Stimulated activated naive CD8-positive, alpha-beta T cell treated with anti-CD3 and anti-CD28 coated beads, Interleukin-15, Interleukin-2, amounts not matched to agents 100 U/mL and 50 U/mL, for 24 hours (primary cell): Measurements from ENCODE around the gene TMC1.

Source experiments
- ATAC-seq: fragments of 150-1000 bp; cut with Tn5 transposase; one replicate; pipeline ENCODE4 v1.10.0; 2021
- DNase-seq: peaks from one replicate; pipeline ENCODE4 v3.0.0; 2021

The TMC1 gene

DNA sequence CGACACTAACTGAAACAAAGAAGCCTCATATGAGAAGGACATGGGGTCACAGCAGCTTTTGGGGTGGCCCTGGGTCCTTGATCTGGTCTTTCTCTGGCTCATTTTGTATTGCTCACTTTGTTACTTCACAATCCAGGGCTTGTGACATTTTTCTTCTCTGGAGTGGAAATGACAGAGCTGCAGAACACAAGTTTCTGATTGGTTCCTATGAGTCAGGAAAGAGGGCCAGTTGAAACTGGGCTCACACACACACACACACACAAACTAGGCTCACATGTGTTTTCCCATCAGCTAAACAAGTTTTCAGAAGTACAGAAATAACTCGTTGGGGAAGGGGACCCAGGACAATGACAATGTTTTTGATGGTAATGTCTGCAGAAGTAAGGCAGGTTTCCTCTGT, 54.3 kb downstream of the TMC1 start:
- ATAC-seq = no peak

DNA sequence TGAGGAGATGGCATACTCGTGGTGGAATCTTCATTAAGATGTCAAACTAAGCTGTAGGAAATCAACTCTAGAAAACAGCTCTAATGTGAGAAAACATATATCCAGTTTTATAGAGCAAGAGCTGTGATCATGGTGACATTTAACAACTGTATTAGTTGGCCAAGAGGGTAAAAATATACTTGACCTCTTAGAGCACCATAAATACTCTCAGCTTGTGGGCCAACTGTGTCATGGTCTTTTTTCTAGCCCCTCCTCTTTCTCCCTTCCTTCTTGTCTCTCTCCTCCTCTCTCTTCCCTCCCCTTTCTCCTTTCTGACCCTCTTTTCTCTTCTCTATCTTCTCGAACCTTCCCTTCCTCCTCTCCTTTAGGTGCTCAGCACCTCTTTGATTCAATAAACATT, 54.7 kb downstream of the TMC1 start:
- DNase-seq (no peak), ATAC-seq (no peak)

More for the DNA sequence above, 54.3 kb downstream of the TMC1 start:
- DNase-seq = no peak

DNA sequence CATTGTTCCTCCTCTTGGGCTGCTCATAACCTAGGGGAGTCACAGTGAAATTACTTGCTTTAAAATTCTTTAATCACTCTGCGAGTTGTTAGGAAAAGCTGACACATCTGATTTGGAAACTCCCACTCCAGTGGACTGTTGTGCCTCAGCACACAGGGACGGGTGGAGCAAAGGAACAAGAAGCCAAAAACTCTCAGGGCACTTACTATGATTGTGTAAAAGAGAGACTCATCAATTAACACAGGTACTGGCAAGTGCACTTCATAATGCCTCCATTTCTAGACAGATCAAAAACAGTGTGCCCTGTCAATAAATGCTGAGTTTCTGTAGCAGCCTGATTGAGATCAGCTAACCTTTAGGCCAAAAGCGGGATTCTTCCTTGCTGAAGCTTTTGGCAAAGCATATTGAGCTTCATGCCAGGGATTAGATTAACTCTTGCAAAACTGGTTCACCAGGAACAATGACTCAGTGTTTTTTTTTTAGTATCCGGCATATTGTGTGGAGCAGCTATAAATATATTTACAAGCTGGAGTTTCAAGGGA, 55.9 kb downstream of the TMC1 start:
- ATAC-seq (no peak), DNase-seq (no peak)

DNA sequence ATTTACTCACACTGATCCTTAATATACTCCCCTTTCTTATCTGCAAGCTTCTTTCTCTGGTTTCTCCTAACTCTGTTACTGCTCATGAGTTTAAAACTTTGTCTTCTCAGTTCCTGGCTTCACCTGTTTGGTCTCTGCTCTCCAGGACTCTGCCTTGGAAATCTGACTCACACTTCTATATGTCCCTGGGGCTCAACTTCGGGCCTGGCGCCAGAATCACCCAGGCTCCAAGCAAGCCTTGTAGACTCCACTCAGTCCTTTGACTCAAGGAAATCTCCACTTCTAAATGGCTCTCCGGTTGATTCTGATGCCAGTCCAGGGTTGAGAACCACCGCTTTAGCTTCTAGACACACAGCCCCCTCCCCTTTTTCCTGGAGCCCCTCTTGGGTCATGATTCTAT, 57.8 kb downstream of the TMC1 start:
- no peak for ATAC-seq
- DNase-seq = no peak

DNA sequence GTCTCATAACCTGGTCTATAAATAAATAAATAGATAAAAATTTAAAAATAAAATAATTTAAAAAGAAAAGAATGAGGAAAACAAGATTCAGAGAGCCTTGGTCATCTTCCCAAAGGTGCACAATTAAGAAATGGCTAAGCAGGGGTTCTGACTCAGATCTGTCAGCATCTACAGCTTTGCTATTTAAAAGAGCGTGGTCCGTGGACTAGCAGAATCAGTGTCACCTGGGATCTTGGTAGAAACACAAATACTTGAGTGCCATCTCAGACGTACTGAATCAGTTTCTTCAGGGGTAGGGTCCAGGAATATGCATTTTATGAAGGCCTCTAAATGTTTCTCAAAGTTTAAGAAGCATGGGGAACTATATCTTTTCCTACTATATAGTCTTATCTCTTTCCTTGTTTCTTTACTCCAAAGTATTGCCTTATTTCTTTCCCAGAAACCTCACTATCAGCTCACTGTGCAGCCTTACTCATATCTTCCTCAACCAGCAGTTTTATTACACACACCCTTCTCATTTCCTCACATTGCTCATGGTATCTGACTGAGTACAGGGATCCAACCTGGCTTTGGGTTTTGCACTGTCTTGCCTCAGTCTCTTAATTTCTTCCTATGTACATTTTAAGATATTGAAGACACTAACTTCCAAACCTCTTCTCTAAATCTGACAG, 58.6 kb downstream of the TMC1 start:
- DNase-seq (no peak), ATAC-seq (peak; percentile 50)

DNA sequence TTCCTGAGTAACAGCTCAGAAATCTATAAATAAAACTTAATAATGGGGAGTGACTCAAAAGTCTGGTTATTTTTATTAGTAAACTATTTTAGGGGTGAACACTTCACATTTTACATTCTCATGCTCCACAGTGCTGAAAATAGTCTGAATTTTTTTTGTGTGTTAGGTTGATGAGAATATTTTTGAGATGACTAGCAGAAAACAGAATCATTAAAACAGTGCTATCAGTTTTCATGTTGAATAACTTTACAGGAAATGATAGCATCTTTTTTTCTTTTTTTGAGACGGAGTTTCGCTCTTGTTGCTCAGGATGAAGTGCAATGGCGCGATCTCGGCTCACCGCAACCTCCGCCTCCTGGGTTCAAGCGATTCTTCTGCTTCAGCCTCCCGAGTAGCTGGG, 60.3 kb downstream of the TMC1 start:
- ATAC-seq (no peak), DNase-seq (no peak)

DNA sequence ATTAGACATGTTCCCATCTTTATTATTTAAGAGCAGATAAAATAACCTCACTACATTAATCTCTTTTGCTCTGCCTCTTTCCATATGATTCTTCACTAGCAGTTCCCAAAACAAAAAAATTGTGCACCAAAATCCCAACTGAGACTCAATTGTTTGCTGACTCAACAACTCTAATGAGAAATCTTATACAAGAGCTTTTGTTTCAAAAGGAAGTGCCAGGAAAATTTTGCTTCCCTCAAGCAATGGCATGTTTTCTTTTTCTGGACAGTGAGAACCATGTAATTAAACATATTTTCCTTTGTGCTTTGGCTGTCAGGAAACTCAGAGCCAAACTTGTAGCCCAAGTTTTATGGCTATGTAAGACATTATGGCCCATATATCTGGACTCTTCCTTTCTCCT, 62.0 kb downstream of the TMC1 start:
- no peak for ATAC-seq

DNA sequence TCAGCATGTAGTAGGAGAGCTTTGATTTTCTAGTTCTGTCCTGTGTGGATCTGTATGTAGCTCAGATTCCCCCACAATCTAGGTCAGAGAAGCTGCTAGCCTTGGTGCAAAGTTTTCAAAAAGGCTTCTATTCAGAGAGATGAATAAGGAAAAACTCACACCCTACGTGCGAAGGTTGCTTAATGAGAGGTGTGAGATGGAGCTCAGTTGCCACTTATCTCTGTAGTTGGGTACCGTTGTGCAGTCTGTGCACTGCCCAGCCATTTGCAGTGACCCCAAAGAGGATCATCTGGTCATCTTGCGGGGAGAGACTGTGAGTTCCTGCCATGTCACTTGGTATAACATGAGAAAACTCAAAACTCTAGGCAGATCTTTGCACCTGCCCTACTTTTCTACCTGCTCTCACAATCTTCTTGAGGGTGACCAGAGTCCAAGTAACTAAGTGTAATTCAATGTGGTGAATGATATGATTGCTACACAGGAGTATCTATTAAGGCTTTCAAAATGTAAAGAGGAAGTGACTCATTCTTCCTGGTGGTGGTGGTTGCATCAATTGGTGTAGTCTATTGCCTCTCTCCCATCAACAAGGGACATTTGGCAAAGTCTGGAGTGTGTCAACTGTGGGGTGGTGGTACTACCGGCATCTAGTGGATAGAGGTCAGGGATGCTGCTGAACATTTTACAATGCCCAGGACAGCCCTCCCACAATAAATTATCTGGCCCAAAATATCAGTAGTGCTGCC, 65.2 kb downstream of the TMC1 start:
- peak; percentile 81 for ATAC-seq
- no peak for DNase-seq

More for the DNA sequence above, 62.0 kb downstream of the TMC1 start:
- DNase-seq = no peak

DNA sequence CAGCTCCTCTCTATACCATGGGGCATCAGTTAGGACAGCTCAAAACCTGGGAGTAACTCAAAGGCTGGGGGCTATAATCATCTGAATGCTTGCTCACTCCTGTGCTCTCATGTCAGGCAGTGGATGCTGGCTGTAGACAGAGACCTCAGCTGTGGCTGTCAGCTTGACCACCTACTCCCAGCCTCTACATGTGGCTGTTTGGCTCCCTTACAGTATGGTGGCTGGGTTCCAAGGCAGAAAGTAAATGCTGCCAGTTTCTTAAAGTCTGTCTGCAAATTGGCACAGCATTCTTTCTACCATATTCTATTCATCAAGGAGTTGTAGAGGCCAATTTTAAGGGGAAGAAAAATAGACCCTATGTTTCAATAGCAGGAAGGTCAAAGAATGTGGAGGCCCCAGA, 66.9 kb downstream of the TMC1 start:
- no peak for ATAC-seq
- no peak for DNase-seq

DNA sequence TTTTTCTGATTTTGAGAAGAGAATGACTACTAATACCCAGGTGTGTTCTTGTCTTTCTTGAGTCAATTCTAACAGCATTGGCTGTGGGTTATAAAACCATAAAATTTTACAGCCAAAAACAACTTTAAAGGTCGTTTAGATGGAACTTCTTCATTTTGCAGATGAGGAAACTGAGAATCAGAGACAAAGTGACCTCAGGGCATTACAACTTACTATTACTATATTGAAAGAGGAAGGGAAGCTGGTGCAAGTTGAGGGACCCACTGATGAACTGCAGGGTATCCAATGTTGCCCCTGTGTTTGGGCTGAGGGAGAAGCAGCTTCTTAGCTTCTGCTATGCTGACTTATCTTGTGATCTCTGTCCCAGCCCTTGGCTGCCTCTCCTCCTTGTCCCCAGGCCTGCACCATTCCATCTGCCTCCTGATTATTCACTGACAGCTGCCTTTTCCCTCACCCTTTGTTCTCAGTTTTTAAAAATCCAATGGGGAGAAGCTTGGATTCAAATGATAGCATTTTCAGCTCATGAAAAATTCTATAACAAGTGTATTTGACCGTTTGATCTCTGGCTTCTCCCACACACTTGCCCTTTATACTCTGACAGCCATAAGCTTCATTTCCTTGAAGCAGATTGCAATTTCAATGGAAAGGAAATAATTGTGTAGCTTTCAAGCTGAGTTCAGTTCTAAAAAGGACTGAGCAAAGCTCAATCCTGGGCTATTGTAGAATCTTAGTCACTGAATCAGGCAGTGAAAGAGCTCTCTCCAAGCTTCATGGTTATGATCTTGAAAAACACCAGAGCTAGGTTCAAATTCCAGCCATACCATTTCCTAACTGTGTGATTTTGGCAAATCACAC, 68.5 kb downstream of the TMC1 start:
- DNase-seq (no peak), ATAC-seq (peak; percentile 24)

DNA sequence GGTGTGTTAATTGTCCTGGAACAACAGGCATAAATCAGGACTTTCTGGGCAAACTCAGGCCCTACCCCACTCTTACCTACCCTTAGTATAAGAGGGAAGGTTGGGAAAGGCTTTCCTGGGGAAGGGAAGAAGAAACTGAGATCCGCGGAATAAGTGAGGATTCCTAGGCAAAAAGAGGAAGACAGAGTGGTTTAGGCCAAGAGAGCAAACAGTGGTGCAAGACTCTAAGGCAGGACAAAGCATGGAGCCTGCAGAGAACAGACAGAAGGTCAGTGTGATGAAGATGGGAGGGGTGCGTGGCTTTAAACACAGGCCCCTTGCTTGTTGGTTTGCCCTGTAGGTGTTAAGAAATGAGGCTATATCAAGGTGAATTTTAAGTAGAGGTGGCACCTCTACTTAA, 69.4 kb downstream of the TMC1 start:
- ATAC-seq (no peak), DNase-seq (no peak)

DNA sequence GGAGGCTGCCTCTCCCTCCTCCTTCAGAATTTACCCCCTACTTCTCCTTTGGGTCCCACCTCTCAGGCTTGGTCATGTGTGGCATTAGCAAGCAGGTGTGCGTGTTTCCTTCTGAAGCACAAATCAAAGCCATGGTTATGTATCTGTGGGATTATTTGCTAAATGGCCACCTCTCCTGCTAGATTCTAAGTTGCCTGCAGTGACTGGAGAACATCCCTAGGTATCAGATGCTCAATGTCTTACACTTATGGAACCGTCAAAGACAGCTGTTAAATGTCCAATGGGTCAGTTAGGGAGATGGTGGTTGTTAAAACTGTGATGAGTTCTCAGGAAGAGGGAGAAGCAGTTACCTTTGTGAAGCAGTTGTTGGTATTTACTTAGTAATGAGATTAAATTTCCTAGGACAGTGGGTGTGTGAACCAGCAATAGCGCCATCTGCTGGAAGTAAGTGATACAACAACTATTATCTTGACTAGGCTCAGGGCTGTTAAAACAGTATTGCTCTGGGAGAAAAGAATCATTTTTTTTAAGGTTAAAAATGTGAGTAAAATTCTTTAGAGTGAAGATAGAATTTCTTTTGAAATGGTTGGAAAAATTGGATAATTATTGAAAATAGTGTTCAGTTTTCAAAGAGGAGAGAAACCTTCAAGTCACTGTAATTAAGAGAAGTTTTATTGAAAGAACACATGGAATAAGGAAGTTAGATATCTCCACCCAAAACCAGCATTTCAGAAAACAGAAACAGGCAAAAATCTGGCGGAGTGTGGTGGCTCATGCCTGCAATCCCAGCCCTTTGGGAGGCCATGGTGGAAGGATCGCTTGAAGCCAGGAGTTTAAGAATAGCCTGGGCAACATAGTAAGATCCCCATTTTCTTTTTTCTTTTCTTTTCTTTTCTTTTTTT, 71.3 kb downstream of the TMC1 start:
- ATAC-seq = no peak
- DNase-seq = peak; percentile 17

DNA sequence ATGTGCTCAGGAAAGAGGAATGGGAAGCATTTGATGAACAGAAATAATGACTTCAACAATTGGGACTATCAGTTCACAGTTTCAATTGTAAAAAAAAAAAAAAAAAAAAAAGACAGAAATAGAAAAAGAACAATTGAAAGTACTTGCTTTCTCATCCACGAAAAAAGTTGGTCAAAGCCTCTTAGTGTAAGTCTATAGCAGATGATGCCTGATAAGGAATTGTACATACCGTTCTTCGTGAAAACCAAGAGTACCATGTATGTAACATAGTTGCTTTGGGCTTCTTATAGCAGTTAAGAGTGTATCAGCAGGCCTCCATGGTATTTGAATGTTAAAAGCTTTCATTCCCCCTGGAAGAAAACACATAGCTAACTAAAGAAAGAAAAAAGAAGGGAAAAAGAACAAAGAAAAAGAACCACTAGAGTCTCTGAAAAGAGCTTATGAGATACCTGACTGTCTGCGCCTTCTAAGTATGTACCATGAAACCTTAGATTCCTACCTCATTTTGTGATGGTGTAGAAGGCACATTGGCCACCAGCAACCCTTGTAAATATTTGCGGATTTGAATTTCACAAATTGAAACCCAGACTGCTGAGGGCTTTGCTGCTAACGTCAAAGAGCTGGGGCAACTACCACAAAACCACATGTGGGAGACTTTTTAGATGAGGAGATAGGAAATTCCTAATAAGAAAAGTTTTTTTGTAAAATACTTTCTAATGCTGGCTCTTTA, 75.2 kb downstream of the TMC1 start:
- no peak for ATAC-seq
- no peak for DNase-seq

DNA sequence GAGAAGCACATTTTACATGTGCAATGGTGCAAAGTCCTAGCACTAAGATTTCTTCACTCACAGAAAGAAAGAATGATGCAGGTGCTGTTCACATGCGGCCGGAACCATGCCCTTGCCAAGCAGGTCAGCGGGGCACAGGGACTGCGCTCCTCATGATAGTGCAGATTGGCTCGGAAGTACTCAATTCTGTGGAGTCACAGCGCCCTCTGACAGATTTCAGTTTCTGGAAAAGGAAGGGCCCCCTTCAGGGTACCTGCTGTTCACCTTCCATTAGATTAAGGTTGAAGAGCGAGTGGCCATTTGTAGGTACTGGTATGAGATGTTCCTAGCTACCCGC, 75.7 kb downstream of the TMC1 start:
- ATAC-seq (no peak), DNase-seq (no peak)

DNA sequence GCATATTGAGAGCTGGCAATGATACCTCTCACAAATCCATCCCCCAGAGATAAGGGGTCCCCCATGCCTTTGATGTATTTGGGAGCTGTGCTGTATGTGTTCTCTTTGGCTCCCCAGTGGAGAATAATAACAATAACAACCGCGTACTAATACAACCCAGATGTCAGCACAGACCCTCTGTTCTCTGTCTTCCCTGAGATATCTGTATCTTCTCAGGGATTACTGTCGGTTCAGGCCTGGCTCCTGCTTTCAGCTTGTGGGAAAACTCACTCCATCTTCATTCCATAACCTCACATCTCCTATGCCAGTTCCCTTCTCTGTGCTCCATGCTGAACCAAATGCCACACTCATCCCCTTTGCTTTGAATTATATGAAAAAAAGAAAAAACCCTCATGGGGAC, 76.2 kb downstream of the TMC1 start:
- ATAC-seq = no peak
- no peak for DNase-seq

DNA sequence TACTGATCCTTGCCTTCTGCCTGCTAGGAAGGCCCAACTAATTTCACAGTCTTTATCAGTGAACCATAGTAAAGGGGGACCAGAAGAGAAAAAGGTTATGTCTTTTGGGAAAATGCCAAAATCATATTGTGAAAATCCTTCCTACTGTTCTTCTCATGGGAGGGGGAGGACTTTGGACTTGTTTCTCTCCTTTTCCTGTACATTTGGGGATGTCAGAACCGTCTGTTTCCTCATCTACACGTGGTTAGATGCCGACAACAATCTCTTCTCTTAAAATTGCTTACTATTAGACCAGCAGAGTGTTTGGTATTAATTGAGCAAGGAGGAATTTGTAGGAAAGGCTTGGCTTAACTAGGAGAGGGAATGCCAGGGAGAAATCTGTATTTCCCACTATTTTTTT, 77.2 kb downstream of the TMC1 start:
- DNase-seq (no peak), ATAC-seq (no peak)

DNA sequence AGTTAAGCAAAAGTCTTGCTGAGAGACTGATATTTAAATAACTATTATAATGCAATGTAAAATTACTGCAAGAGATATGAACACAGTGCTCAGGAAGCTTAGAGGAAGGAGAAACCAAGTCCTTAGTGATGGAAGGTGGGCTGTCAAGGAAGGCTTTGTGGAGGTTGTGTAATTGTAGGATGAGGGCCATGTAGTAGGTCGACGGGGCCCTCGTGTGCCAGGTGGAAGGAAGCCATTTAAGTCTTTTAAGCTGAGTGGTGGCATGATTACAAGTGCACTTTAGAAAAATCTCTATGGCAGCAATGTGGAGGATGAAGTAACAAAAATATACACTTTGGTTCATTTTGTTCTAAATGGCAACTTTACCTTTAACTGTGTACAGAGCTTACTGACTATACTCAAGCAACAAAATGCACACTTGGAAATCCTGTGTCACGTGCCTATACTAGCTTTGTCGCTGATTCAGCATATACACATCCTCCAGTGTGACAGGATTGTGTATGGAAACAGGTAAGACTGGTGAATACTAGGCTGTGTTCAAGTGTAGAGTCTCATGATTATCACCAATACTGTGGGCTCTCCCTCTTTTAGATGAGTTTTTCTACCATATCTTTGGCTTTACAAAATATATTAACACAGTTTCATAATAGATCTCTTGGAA, 78.6 kb downstream of the TMC1 start:
- ATAC-seq = no peak

DNA sequence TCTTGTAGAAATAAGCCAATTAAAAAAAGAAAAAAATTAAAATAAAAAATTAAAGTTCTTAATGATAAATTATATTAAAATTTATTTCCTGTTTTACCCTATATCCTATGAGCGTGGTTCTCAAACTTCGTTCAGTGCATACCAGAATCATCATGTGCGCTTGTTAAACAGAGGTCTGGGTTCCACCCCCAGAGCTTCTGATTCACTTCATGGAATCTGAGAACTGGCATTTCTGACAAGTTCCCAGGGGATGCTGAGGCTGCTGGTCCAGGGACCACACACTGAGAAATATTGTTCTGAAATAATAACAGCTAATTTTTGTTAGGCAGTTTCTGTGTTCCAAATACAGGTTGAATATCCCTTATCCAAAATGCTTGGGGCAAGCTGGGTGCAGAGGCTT, 79.3 kb downstream of the TMC1 start:
- DNase-seq (no peak), ATAC-seq (no peak)

More for the DNA sequence above, 78.6 kb downstream of the TMC1 start:
- no peak for DNase-seq

DNA sequence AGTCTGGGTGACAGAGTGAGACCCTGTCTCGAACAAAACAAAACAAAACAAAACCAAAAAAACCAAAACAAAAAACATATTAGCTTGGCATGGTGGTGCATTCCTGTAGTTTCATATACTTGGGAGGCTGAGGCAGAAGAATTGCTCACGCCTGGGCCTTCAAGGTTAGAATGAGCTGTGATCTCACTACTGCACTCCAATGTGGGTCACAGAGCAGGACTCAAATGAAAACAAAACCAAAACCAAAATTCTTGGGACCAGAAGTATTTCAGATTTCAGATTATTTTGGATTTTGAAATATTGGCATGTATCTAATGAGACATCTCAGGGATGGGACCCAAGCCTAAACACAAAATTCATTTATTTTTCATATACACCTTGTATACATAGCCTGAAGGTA, 80.2 kb downstream of the TMC1 start:
- no peak for DNase-seq
- ATAC-seq = no peak

DNA sequence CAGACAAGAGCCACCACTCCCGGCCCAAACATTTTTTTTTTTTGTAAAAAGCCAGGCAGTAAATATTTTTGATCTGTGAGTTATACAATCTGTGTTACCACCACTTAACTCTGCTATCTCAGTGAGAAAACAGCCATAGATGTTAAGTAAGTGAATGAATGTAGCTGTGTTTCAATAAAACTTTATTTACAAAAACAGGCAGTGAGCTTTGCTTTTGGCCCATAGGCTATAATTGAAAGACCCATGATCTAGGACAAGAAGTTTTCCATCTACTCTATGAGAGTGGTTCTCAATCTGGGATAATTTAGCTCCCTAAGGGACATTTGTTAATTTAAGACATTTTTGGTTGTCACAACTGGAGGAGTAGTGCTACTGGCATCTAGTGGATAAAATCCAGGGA, 91.0 kb downstream of the TMC1 start:
- ATAC-seq (no peak), DNase-seq (no peak)

DNA sequence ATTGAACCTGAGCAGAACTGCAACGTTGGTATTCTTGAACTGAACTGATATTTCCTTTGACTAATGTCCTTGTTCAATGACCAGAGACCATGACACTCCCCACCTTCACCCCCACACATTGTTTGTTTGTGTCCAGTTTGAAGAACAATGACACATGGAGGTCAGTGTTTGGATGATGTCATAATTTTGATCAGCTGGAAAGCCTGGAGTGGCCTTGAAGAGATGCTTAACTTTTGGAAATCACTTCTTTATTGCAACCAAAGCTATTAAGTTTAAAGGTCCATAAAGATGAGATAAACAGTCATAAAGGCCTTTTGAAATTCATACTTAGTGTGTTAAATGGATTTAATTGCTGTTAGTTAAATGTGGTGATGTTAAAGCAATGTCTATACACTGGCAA, 92.7 kb downstream of the TMC1 start:
- DNase-seq (no peak), ATAC-seq (no peak)
